B cell (primary cell): ENCODE measurements around the gene CASP2.

Source experiments
- EZH2 ChIP-seq: IDR thresholded peaks from 2 replicates; pipeline ENCODE4 v1.6.1; 2012; ENCODE audit warnings: borderline replicate concordance, low read depth, mild to moderate bottlenecking, moderate library complexity, low read length; ENCODE audit not compliant: insufficient read depth, poor library complexity, severe bottlenecking
- TF ChIP-seq, protein P1 (sequence below): fragments of 200-600 bp; IDR thresholded peaks from one replicate; pipeline ENCODE4 v1.8.0; 2022; ENCODE audit warnings: antibody characterized with exemption, mild to moderate bottlenecking

DNA sequence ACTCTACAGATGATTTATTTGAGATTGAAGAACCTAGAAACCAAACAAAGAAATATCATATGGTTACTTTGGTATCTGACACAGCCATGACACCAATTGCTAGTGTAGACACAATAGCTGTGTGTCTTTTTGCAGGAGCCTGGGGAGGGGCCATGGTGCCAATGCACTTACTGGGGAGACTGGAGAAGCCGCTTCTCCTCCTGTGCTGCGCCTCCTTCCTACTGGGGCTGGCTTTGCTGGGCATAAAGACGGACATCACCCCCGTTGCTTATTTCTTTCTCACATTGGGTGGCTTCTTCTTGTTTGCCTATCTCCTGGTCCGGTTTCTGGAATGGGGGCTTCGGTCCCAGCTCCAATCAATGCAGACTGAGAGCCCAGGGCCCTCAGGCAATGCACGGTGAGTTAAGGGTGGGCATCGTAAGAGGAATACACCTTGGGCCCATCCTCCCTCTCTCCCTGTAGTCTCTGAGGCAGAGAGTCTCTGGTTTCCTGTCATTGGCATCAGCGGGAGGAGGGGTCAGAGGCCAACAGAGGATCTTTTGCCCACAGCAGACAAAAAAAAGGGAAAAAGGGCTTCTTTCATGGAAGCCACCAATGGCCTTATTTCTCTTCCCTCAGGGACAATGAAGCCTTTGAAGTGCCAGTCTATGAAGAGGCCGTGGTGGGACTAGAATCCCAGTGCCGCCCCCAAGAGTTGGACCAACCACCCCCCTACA, 2.2 kb upstream of the CASP2 start:
- TF ChIP-seq, protein P1, sequence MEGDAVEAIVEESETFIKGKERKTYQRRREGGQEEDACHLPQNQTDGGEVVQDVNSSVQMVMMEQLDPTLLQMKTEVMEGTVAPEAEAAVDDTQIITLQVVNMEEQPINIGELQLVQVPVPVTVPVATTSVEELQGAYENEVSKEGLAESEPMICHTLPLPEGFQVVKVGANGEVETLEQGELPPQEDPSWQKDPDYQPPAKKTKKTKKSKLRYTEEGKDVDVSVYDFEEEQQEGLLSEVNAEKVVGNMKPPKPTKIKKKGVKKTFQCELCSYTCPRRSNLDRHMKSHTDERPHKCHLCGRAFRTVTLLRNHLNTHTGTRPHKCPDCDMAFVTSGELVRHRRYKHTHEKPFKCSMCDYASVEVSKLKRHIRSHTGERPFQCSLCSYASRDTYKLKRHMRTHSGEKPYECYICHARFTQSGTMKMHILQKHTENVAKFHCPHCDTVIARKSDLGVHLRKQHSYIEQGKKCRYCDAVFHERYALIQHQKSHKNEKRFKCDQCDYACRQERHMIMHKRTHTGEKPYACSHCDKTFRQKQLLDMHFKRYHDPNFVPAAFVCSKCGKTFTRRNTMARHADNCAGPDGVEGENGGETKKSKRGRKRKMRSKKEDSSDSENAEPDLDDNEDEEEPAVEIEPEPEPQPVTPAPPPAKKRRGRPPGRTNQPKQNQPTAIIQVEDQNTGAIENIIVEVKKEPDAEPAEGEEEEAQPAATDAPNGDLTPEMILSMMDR = no peak
- no peak for TF ChIP-seq EZH2
